Frontal cortex (tissue), 4 donors: ENCODE data around the gene ATRIP. TPM values are rescaled to one million over a fixed set of nuclear protein-coding genes. Genes with fewer than 3 reads are reported as not detected.
"Not testable (repeated sequence)": the region's sequence is repeated elsewhere in the genome, so short reads cannot be mapped to it uniquely, and the experiment has no call there.

Source experiments
- DNase-seq, 2 donors: peaks; one replicate each; pipeline ENCODE4 v3.0.0; 2012; ENCODE audit warnings: low spot score in 2 of 2
- FAIRE-seq: peaks from 2 replicates; lab custom pipeline; 2012; peaks lifted over from hg19 to GRCh38; lab: Jason Lieb, UNC
- total RNA-seq: library from RNA; depleted of rRNA; stranded (reverse); fragments of >200 nt; gene quantifications from one replicate; pipeline ENCODE4 v1.2.3, GENCODE V29; 2014
- donor health status: control.
- donor health status: control.
- donor health status: control.

Gene ATRIP
- total RNA-seq, 1 donor from 2014 or later: 7.3 TPM

DNA sequence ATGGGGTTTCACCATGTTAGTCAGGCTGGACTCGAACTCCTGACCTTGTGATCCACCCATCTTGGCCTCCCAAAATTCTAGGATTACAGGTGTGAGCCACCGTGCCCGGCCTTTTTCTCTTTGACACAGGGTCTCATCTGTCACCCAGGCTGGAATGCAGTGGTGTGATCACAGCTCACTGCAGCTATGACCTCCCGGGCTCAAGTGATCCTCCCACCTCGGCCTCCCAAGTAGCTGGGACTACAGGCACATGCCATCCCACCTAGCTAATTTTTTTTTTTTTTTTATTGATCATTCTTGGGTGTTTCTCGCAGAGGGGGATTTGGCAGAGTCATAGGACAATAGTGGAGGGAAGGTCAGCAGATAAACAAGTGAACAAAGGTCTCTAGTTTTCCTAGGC lies 36.3 kb downstream of the ATRIP start:
- not testable (repeated sequence) for FAIRE-seq, DNase-seq

DNA sequence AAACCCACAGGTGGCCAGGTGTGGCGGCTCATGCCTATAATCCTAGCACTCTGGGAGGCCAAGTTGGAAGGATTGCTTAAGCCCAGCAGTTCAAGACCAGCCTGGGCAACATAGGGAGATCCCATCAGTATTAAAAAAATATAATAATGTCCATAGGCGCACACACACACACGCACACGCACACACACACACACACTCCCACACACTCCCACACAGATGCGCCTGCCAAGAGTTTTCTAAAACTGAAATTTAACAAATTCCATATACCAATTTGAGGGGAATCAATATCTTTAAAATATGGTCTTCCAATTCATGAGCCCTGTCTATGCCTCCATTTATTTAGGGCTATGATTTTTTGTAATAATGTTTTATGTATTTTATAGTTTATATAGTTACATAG lies 40.4 kb downstream of the ATRIP start:
- DNase-seq (no peak), FAIRE-seq (no peak)

DNA sequence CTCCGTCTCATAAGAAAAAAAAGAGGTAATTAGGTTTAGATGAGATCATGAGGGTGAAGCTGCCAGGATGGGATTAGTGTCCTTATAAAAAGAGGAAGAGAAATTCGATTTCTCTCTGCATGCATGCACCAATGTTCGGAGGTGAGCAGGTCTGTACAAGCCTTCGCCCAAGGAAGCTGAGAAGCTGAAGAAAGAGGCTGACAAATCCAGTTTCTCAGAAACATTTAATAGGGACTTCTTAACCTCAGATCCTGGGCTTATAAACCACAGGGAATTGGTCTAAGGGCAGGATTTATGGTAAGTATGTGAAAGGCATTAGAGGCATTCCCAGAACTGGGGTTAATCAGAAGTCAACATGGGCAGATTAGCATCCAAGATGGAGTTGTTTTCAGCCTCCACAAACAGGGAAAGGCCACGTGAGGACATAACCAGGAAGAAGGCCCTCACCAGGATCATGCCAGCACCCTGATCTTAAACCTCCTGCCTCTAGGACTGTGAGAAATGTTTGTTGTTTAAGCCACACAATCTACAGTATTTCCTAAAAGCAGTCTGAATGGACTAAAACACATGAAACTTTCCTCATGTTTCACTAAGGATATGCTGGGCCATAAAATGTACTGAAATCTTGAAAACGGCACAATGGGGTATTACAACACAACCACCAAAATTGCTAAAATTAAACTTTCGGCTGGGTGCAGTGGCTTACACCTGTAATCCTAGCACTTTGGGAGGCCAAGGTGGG lies 46.1 kb downstream of the ATRIP start:
- FAIRE-seq (no peak), DNase-seq (no peak)

DNA sequence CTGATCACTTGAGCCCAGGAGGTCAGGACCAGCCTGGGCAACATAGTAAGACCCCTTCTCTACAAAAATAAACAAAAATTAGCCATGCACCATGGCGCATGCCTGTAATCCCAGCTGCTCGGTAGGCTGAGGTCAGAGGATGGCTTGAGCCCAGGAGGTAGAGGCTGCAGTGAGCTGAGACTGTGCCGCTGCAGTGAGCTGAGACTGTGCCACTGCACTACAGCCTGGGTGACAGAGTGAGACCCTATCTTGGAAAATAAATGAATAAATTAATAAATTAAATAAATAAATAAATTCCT lies 46.6 kb downstream of the ATRIP start:
- DNase-seq (no peak), FAIRE-seq (no peak)

DNA sequence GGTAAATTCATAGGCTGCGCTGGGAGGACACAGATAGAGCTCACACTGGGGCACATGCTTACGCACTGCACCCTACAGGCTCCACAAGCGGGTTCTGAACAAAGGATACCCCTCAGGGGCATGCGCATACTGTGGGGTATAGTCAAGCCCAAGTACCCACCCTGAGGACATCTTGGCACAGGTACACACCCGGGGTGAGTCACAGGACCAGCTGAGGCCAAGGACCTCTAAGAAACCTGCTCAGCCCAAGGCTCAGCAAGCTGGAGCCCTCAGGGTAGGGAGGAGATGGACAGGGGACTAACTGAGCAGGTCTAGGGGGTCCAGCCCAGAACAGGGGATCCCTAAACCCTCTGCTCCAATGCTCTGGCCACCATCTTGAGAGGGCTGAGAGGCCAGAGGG lies 54.1 kb downstream of the ATRIP start:
- DNase-seq (no peak), FAIRE-seq (no peak)

DNA sequence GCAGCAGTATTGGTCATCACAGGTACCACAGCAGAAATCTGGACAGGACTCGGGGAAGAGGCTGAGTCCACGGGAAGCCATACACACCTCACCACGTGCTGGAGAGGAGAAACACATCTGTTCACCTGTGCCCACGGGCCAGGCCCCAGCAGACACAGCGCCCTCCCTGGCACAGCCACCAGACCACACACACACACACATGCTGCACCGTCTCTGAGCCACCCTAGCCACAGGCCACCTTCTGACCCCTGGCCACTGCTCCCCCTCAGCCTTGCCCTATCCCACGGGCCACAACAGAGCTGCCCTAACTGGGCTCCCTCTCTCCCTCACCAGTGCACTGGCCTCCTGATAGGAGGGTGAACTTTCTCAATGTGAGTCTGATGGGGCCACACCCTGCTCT lies 54.7 kb downstream of the ATRIP start:
- no peak for FAIRE-seq
- DNase-seq: no peak

DNA sequence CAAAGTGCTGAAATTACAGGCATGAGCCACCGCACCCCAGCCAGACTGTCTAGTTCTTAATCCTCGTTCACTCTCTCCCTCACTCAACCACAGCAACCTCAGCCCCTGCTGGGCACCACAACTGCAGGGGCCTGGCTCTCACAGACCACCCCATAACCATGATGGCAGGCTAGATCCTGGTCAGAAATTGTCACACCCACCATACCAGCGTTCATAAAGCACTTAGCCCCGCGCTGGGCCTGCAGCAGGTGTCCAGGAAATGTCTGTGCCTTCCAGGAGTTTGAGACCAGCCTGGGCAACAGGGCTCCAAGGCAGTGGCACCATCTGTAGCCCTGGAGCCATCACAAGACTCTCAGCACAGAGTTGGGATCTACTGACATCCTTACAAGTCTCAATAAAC lies 55.6 kb downstream of the ATRIP start:
- FAIRE-seq (no peak), DNase-seq (no peak)

DNA sequence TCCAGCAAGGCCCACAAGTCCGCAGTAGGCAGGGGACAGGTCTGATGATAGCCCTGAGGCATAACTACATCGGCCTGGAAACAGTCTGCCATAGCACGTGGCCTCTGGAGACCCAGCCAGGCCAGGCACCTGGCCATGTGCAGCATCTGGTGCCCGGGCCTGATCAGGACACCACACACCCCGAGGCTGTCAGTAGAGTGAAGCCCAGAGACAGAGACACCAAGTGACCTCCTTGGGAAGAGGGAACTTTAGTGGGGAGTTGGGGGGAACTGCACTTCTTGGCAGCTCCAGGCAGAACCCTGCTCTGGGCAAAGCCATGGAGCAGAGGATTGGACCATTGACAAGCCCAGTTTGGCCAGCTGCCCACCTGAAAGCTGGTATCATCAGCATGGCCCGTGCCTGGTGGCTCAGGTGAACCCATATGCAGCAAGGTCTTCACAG lies 56.2 kb downstream of the ATRIP start:
- FAIRE-seq (no peak), DNase-seq (no peak)

DNA sequence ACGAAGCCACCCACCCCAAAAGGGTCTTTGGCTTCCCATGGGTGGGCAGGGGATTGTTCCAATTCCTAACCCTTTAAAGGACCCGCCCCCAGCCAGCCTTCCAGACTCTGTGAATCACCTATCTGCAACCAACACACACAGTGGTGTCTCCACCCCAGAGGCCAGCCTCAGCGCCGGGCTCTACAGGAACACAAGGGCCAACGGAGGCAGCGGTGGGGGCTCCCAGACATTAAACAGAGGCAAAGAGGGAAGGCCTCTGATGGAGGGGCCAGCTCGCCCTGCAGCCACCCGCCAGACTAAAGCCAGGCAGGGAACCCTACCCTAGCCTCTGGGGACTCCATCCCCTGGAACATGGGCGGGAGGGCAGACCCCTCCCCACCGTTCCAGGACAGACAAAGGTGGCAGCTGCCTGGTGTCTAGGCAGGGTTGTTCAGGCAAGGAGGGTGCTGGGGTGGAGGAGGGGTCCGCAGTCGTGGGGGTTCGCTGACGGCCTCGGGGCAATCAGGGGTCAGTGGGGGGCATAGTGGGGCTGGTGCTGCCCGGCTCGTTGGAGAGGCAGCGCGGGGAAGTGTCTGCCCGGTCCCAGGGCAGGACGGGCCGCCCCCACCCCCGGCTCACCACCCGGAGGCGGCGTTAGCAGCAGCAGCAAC lies 57.0 kb downstream of the ATRIP start:
- peak in 1 of 2 donors; percentile 41 for DNase-seq
- FAIRE-seq: no peak

DNA sequence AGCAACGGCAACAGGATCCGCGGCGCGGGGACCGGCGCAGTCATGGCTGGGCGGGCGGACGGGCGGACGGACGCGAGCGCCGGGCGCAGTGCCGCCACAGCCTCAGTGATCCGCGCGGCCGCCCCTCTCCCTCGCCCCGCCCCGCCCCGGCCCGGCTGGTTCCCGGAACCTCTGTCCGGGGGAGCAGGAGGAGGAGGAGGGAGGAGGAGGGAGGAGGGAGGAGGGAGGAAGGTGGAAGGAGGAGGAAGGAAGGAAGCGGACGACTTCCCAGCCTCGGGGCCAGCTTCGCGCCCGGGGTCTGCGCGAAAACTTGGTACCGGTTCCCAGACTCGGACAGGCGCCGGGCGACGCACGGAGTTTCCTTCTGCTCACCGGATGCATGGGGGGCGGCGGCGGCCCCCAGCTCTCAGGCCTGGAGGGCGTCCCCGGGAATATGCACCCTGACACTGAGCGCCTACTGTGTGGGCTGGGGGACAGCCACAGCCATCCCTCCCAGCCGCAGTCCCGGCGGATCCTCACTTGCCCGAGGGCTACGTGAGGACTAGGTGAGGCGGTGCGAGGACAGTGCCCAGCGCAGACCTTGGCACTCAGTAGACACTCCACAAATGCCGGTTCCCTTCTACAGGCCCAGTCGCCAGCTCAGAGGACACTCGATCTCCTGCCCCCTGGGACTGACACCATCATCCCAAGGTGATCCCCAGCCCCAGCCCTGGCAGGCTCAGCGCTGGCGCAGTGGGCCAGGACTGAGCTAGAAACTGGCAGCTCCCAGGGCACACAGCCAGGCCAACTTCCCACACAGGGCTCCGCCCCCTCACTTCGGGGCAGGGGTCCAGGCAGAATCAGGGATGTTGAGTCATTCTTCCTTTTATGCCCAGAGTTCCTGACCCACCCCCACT lies 57.8 kb downstream of the ATRIP start, which contains the start of gene SHISA5:
Gene SHISA5, minus strand, starts transcription at position 124 of the 896 bp plus-strand sequence. Its CDS starts 80 bp downstream, at position 44.
- no peak for FAIRE-seq
- peak; percentile 80 to 83 for DNase-seq

DNA sequence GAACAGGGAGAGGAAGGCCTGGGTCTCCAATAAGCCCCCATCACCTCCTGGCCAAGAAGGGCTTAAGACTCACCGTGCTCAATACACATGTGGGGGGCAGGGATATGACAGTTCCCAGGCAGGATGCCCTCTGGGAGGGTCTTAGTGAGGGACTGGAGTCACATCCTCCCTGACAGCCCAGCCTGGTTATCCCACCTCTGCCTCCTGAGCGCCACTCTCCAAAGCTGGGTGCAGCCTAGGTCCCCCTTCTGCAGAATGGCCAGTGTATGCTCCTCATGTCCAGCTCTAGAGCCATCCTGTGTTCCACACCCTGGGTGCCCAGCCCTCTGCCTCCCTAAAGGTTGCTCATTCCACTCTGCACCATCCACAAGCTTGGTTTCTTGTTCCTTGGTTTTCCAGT lies 58.6 kb downstream of the ATRIP start:
- FAIRE-seq (no peak), DNase-seq (no peak)

DNA sequence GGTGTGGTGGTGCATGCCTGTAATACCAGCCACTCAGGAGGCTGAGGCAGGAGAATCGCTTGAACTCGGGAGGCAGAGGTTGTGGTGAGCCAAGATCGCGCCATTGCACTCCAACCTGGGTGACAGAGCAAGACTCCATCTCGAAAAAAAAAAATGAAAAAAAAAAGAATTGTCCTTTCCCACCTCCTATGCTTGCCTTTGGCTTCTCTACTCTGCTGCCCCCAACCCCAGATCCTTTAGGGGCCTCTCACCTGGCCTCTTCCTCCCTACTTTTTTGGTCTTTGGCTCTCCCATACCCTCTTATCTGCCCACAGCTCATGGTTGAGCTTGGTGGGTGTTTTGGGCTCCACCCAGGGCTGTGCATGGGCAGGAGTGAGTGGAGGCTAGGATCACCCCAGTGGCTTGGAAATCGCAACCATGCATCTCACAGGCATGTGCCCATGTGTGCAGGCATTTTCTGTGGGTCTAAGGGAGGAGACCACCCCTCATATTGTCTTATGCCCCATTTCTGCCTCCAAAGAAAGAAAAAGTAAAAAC lies 59.5 kb downstream of the ATRIP start:
- no peak for FAIRE-seq
- DNase-seq: no peak

DNA sequence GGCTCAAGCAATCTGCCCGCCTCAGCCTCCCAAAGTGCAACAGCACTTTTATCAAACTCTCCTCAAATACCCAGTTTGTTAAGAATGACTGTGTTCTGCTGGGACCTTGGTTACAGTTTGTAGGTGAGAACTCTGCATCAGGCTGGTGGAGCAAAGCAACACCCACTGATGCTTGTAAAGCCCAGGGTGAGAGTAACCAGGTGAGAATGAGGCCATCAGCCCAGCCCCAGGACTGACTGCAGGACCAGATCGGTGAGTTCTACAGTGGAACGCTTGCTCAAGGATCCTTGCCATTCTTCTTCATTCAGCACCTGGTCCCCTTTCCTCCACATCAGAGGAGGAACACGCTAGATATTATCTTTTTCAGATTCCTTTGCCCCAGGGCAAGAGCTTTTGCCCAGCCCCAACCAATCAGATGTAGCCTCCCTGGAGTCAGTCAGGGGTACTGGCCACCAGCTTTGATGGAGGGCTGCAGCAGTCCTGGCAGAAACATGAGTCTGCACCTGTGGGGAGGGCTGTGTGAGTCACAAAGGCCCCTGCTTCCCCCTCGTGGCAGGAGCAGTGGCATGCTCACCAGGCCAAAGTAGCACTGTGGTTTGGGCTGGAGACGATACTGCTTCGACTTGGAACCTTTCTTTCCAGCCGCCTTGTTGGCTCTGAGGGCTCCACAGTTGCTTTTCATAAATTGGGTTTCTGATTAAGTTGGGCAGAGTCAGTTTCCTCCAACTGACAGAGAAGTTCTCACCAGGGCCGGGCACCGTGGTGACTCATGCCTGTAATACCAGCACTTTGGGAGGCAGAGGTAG lies 60.9 kb downstream of the ATRIP start:
- DNase-seq: peak; percentile 41 to 56
- no peak for FAIRE-seq

DNA sequence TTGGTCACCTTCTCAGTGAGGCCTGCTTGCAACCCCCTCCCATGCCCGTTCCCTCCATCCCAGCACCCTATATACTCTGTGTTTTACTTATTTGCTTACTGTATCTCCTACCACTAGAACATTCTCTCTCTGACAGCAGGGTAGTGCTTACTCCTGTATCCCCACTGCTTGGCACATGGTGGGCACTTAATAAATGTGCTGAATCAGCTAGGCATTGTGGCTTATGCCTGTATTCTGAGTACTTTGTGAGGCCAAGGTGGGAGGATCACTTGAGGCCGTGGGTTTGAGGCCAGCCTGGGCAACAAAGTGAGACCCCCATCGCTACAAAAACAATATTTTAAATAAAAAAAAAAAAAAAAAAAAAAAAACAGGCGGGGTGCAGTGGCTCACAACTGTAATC lies 65.0 kb downstream of the ATRIP start:
- DNase-seq: no peak
- FAIRE-seq: no peak

DNA sequence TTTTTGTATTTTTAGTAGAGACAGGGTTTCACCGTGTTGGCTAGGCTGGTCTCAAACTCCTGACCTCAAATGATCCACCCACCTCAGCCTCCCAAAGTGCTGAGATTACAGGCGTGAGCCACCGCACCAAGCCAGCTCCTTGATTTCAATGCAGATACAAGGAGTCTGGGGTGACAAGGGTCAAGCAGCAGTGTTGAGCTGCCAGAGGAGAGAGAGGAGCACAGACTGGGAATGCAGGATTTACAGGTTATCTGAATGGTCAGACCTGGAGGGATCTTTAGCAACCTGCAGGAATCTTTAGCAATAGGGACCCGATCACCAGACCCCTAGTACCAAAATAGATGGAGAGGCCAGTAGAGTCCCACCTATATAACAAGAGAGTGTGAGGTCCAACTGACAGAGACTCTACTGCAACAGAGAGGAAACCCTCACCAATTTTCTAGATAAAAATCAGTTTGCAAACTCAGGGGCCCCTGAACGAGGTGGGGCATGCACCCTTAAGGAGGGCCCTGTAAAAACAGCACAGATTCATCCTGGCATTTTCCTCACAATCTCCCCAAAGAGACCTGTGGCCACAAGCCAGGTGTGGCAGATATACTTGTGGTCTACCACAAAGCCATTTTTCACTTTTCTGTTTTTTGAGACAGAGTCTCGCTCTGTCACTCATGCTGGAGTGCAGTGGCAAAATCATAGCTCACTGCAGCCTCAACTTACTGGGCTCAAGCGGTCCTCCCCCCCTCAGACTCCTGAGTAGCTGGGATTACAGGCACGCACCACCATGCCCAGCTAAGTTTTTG lies 68.1 kb downstream of the ATRIP start:
- FAIRE-seq: no peak

More for the DNA sequence above, 68.1 kb downstream of the ATRIP start:
- DNase-seq: no peak
